Mesothelial cell of epicardium (in vitro differentiated cells): ENCODE data around the gene TBC1D9B. TPM values are rescaled to one million over a fixed set of nuclear protein-coding genes. Genes with fewer than 3 reads are reported as not detected.
A peak's percentile ranks its signal among the peaks of the same experiment; 100 is the strongest.

Experiments
- DNase-seq, 2 experiments: peaks; one replicate each; pipeline ENCODE4 v3.0.0; 2021; ENCODE audit warnings: low spot score in 2 of 2; ENCODE audit not compliant: unreplicated experiment in 2 of 2
- H3K27ac Mint-ChIP-seq: 2 replicates; pipeline ENCODE4 v1.8.0; 2021; ENCODE audit warnings: mixed read lengths
- H3K27me3 Mint-ChIP-seq: 2 replicates; pipeline ENCODE4 v1.8.0; 2021; ENCODE audit warnings: low read depth, mixed read lengths
- H3K36me3 Mint-ChIP-seq: 2 replicates; pipeline ENCODE4 v1.8.0; 2021; ENCODE audit warnings: mixed read lengths
- H3K4me1 Mint-ChIP-seq: 2 replicates; pipeline ENCODE4 v1.8.0; 2021; ENCODE audit warnings: mixed read lengths
- H3K4me3 Mint-ChIP-seq: 2 replicates; pipeline ENCODE4 v1.8.0; 2021; ENCODE audit warnings: mild to moderate bottlenecking, moderate library complexity, mixed read lengths
- H3K9me3 Mint-ChIP-seq: 2 replicates; pipeline ENCODE4 v1.8.0; 2021; ENCODE audit warnings: mixed read lengths
- total RNA-seq: library from RNA; stranded (reverse); gene quantifications from 3 replicates; pipeline ENCODE4 v1.2.1, GENCODE V29; 2021
- TF ChIP-seq, protein P1 (sequence below): fragments of 200-600 bp; sonication (generic); IDR thresholded peaks from one replicate; pipeline ENCODE4 v1.5.0; 2021; ENCODE audit warnings: antibody characterized with exemption; ENCODE audit not compliant: unreplicated experiment

Gene TBC1D9B
- total RNA-seq, 1 donor from 2014 or later = 139 TPM

DNA sequence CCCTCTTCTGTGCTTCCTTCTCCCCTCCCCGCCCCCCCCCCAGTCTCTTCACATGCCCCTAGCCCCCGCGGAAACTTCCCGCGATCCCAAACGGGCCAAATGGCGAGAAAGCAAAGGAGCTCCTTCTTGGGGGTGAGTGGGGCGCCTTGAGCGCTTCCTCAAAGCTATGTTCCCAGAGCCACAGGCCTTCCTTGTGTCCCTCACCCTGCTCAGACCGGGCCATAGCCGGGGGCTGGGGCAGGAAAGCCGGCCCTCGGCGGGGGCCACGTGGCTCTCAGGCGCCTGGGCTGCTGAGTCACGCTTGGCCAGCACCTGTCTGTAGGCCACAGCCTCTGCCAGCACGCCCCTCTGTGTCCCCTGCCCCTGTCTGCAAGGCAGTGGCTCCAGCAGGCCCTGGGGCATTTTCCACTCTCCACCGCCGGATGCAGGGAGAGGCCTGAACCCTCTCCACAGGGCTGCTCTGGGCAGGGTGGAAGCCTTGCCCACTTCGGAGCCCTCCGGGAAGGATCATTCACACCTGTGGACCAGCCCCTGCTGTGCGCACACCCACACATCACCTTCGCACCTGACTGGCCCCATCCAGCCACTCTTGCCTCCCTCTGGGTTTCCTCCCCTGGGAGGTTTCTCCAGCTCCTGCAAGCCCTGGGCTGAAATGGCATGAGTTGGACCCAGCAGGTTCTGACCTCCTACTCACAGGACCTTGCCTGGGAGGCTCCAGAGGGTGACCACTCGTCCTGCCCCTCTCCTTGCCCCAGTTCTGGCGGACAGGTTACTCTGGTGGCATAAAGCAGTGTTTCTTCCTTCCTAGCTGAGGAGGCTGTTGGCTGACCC, 88.2 kb downstream of the TBC1D9B start:
- TF ChIP-seq, protein P1, sequence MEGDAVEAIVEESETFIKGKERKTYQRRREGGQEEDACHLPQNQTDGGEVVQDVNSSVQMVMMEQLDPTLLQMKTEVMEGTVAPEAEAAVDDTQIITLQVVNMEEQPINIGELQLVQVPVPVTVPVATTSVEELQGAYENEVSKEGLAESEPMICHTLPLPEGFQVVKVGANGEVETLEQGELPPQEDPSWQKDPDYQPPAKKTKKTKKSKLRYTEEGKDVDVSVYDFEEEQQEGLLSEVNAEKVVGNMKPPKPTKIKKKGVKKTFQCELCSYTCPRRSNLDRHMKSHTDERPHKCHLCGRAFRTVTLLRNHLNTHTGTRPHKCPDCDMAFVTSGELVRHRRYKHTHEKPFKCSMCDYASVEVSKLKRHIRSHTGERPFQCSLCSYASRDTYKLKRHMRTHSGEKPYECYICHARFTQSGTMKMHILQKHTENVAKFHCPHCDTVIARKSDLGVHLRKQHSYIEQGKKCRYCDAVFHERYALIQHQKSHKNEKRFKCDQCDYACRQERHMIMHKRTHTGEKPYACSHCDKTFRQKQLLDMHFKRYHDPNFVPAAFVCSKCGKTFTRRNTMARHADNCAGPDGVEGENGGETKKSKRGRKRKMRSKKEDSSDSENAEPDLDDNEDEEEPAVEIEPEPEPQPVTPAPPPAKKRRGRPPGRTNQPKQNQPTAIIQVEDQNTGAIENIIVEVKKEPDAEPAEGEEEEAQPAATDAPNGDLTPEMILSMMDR = no peak
- no peaks in the 10 kb centered on the region for H3K27me3 Mint-ChIP-seq
- no peaks in the 10 kb centered on the region for H3K9me3 Mint-ChIP-seq
- DNase-seq = peak in 1 of 2 experiments; percentile 62
- H3K4me3 Mint-ChIP-seq = peak overlapping the region; percentile 73
- peak overlapping the region; percentile 96 for H3K27ac Mint-ChIP-seq
- peaks cover 6% of the 10 kb centered on the region for H3K36me3 Mint-ChIP-seq
- peaks cover 36% of the 10 kb centered on the region for H3K4me1 Mint-ChIP-seq

DNA sequence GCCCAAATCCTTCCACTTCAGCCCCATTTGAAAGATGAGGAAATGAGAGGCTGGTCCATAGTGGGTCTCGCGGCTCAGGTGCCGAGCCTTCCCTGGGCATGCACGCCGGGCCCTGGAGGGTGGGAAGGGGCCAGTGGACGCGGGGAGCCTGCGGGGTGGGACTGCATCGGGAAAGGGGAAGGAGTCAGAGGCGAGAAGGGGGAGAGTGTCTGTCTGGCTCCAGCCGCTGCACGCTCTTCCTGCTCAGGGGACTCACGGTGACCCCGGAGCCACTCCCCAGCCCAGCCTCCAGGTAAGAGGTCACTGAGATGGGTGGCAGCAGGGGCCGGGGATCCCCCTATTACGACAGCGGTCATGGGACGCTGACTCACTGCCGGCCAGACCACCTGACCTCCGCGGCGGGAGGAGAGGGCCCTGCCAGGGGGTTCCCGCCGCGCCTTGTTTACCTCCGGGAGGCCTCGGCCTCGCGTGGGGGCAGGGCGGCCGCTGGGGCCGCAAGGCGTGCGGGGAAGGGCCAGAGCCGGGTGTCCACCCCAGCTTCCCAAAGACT, 88.9 kb downstream of the TBC1D9B start:
- peaks cover 36% of the 10 kb centered on the region for H3K4me1 Mint-ChIP-seq
- peak; percentile 67 to 79 for DNase-seq
- H3K27ac Mint-ChIP-seq = peak overlapping the region; percentile 97
- H3K9me3 Mint-ChIP-seq = no peaks in the 10 kb centered on the region
- peak overlapping the region; percentile 64 for H3K4me3 Mint-ChIP-seq
- TF ChIP-seq, protein P1 = no peak
- peaks cover 7% of the 10 kb centered on the region for H3K36me3 Mint-ChIP-seq
- no peaks in the 10 kb centered on the region for H3K27me3 Mint-ChIP-seq

DNA sequence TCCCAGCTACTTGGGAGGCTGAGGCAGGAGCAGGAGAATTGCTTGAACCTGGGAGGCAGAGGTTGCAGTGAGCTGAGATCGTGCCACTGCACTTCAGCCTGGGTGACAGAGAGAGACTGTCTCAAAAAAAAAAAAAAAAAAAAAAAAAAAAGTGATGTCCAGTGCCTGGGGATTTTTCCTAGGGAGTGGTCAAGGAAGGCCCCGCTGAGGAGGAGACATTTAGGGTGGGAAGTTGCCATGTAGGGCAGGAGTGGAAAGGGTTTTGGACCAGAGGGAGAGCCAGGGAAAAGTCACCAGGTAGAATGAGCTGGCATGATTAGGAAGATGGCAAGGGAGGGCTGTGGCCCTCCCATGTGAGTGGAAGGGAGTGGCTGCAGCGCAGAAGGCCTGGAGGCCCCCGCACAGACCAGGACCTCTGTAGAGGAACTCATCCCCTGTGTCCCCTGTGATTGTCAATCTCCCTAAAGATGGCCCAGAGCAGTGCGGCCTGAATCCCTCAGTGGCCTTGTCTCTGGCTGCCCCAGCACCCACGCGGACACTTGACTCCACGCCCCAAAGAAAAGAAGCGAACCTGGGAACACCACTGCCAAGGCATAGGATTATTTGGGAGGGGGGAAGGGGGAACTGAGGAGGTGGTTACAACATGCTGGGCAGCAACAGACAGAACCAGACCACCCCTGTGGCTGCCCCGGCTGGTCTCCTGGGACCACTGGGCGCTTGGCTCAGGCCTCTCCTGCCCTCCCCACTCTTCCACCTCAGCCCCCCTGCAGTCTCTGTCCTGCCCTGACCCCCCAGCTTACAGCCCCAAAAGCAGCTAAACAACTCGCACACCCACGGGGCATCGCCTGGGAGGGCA, 89.6 kb downstream of the TBC1D9B start:
- Mint-ChIP-seq H3K4me1 (peaks cover 33% of the 10 kb centered on the region), H3K9me3 (no peaks in the 10 kb centered on the region), H3K27ac (peak overlapping the region; percentile 97), H3K36me3 (peaks cover 8% of the 10 kb centered on the region), H3K27me3 (no peaks in the 10 kb centered on the region), H3K4me3 (peak overlapping the region; percentile 64)
- TF ChIP-seq, protein P1 = no peak
- no peak for DNase-seq

DNA sequence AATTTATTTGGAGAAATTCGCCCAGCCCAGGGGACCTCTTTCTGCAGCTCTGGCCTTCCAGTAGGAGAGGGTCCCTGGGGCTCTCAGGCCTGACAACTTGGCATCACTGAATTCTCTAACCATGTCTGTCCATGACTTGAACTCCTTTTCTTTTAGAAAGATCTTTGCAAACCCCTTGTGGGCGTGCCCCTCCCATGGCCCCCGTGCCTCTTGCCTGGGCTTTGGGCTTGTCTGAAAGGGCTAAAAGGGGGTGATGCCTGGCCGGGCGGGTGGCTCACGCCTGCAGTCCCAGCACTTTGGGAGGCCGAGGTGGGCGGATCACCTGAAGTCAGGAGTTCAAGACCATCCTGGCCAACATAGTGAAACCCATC, 90.2 kb downstream of the TBC1D9B start:
- H3K9me3 Mint-ChIP-seq = no peaks in the 10 kb centered on the region
- H3K36me3 Mint-ChIP-seq = peaks cover 10% of the 10 kb centered on the region
- TF ChIP-seq, protein P1 = no peak
- peaks cover 27% of the 10 kb centered on the region for H3K4me1 Mint-ChIP-seq
- no peak for DNase-seq
- peak overlapping the region; percentile 34 for H3K27ac Mint-ChIP-seq
- H3K27me3 Mint-ChIP-seq = no peaks in the 10 kb centered on the region
- H3K4me3 Mint-ChIP-seq = peak overlapping the region; percentile 64

DNA sequence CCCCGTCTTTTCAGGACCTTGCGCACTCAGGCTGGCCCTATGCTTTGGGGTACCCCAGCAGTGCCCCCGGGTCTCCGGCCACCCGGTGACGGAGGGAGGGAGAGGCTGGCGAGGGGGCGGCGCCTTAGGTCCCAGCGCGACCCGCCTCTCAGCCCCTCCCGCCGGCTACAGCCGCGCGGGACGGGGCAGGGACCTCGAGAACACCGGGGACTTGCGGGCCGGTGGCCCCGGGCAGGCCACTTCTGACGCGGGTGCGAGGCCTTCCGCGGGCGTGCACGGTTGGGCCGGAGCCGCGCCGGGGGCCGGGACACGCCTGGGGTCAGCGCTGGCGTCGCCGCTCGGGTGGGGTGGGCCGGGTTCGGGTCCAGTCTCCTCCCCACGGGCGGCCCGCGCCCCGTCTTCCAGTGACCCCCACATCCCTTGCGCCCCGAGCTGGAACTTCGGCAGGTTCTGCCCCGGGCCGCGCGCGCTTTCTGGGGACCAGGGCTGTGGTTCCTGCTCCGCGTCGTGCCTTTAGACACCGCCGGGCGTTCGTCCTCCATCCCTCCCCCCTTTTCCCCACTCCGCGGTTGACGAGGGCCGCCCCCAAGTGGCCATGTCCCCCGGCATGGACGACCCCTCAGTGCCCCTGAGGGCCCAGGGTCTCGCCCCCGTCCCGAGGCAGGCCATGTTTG, 90.8 kb downstream of the TBC1D9B start:
- TF ChIP-seq, protein P1 = no peak
- peaks cover 22% of the 10 kb centered on the region for H3K4me1 Mint-ChIP-seq
- peaks cover 13% of the 10 kb centered on the region for H3K36me3 Mint-ChIP-seq
- no peak for DNase-seq
- H3K9me3 Mint-ChIP-seq = no peaks in the 10 kb centered on the region
- peak overlapping the region; percentile 34 for H3K27ac Mint-ChIP-seq
- H3K27me3 Mint-ChIP-seq = no peaks in the 10 kb centered on the region
- peak overlapping the region; percentile 64 for H3K4me3 Mint-ChIP-seq
